Nephron (organoid): ENCODE results near the gene PLA2G7.

Source experiments
- H3K27ac Mint-ChIP-seq, 3 experiments: 2 replicates each; pipeline ENCODE4 v1.8.0; 2020; ENCODE audit warnings: mixed read lengths in 3 of 3, mild to moderate bottlenecking in 2 of 3, moderate library complexity in 1 of 3
- H3K27me3 Mint-ChIP-seq: 2 replicates; pipeline ENCODE4 v1.8.0; 2021; ENCODE audit warnings: low read depth, mild to moderate bottlenecking, moderate library complexity, mixed read lengths
- H3K36me3 Mint-ChIP-seq: 2 replicates; pipeline ENCODE4 v1.8.0; 2020; ENCODE audit warnings: low read depth, mixed read lengths
- H3K4me1 Mint-ChIP-seq: 2 replicates; pipeline ENCODE4 v1.8.0; 2020; ENCODE audit warnings: mixed read lengths
- H3K4me3 Mint-ChIP-seq, 3 experiments: 2 replicates each; pipeline ENCODE4 v1.8.0; 2020; ENCODE audit warnings: mild to moderate bottlenecking in 3 of 3, mixed read lengths in 3 of 3, moderate library complexity in 2 of 3
- H3K9me3 Mint-ChIP-seq: 2 replicates; pipeline ENCODE4 v1.8.0; 2020; ENCODE audit warnings: mixed read lengths
- CTCF ChIP-seq, 3 experiments: fragments of 200-600 bp; sonication (generic); IDR thresholded peaks; one replicate each; pipeline ENCODE4 v1.5.0; 2021; ENCODE audit warnings: antibody characterized with exemption in 3 of 3; ENCODE audit not compliant: unreplicated experiment in 3 of 3

The PLA2G7 gene

GRCh38 chr6:46688966-46689335 lies 46.2 kb downstream of the PLA2G7 start:
- H3K27me3 Mint-ChIP-seq: no peaks in the 10 kb centered on the region
- no peak for TF ChIP-seq CTCF (IDR thresholded peaks at IDR 0.05; ENCODE audit: unreplicated experiment in 3 of 3)

DNA sequence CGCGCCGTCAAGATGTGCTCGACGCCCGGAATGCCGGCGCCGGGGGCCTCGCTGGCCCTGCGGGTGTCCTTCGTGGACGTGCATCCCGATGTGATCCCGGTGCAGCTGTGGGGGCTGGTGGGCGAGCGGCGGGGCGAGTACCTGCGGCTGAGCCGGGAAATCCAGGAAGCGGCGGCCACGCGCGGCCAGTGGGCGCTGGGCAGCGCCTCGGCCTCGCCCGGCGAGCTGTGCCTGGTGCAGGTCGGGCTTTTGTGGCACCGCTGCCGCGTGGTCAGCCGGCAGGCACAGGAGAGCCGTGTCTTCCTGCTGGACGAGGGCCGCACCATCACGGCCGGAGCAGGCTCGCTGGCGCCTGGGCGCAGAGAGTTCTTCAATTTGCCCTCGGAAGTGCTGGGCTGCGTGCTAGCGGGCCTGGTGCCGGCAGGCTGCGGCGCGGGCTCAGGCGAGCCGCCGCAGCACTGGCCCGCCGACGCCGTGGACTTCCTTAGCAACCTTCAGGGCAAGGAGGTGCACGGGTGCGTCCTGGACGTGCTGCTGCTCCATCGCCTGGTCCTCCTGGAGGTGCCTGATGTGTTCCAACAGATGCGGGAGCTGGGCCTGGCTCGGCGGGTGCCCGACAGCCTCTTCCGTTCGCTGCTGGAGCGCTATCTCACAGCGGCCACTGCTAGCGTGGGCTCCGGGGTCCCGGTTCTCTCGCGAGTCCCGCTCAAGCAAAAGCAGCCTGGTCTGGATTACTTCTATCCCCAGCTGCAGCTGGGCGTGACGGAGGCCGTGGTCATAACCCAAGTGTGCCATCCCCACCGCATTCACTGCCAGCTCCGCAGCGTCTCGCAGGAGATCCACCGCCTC lies 46.8 kb downstream of the PLA2G7 start:
- H3K4me1 Mint-ChIP-seq: peaks cover 17% of the 10 kb centered on the region
- peaks cover 8% of the 10 kb centered on the region for H3K9me3 Mint-ChIP-seq
- H3K27me3 Mint-ChIP-seq: no peaks in the 10 kb centered on the region
- H3K4me3 Mint-ChIP-seq: no peak overlapping the region
- TF ChIP-seq CTCF (IDR thresholded peaks at IDR 0.05; ENCODE audit: unreplicated experiment in 3 of 3): no peak
- H3K27ac Mint-ChIP-seq: no peak overlapping the region
- H3K36me3 Mint-ChIP-seq: no peaks in the 10 kb centered on the region

More at GRCh38 chr6:46688966-46689335, 46.2 kb downstream of the PLA2G7 start:
- Mint-ChIP-seq H3K27ac (no peak overlapping the region), H3K9me3 (peaks cover 8% of the 10 kb centered on the region), H3K36me3 (no peaks in the 10 kb centered on the region), H3K4me1 (peaks cover 17% of the 10 kb centered on the region), H3K4me3 (no peak overlapping the region)

- Mint-ChIP-seq H3K27me3 (no peaks in the 10 kb centered on the region), H3K4me1 (peaks cover 17% of the 10 kb centered on the region), H3K9me3 (peaks cover 8% of the 10 kb centered on the region), H3K4me3 (no peak within 1 kb of the TSS), H3K36me3 (no peaks in the 10 kb centered on the region), H3K27ac (no peak within 1 kb of the TSS)
- TF ChIP-seq CTCF (IDR thresholded peaks at IDR 0.05; ENCODE audit: unreplicated experiment in 3 of 3): no peak
Observed at GRCh38 chr6:46687619-46688097, 47.5 kb downstream of the PLA2G7 start, which contains the start of gene TDRD6. TSS of gene TDRD6 (plus strand) at chr6:46687885. CDS start at chr6:46688129, 244 bp downstream.

DNA sequence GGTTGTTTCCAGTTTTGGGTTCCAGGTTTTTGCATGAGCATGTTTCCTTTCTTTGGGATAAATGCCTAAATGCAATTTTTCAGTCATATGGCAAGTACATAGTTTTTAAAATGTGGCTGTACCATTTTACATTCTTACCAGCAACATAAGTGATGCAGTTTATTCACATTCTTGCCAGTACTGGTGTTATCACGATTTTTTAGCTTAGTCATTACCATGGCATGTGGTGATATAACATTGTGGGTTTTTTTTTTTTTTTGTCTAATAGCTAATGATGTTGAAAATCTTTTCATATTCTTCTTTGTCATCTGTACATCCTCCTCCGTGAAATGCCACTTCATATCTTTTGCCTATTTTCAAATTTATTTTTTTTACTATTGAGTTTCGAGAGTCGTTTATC lies 50.4 kb downstream of the PLA2G7 start:
- TF ChIP-seq CTCF (IDR thresholded peaks at IDR 0.05; ENCODE audit: unreplicated experiment in 3 of 3): no peak
- Mint-ChIP-seq H3K9me3 (peaks cover 8% of the 10 kb centered on the region), H3K36me3 (no peaks in the 10 kb centered on the region), H3K4me3 (no peak overlapping the region), H3K27ac (no peak overlapping the region), H3K27me3 (no peaks in the 10 kb centered on the region), H3K4me1 (peaks cover 9% of the 10 kb centered on the region)

DNA sequence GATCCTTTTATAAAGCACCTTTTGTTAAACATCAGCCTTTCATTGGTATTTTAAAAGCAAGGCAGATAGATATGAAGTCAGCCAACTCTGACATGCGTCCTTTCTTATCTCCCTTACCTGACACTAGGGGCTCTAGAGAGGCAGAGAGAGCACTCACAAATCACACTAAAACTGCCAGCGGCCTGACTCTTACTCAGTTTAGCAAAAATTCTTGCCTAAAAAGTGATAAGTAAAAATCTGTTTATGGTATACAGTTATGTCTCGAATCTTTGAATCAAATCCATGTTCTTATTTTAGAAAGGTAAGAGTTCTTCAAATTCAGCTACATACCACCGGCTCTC lies 57.9 kb downstream of the PLA2G7 start:
- no peak overlapping the region for H3K27ac Mint-ChIP-seq
- H3K9me3 Mint-ChIP-seq: no peaks in the 10 kb centered on the region
- peak; percentile 40 to 50 (median 46) for TF ChIP-seq CTCF (IDR thresholded peaks at IDR 0.05; ENCODE audit: unreplicated experiment in 3 of 3)
- no peaks in the 10 kb centered on the region for H3K4me1 Mint-ChIP-seq
- no peaks in the 10 kb centered on the region for H3K27me3 Mint-ChIP-seq
- H3K4me3 Mint-ChIP-seq: no peak overlapping the region
- peaks cover 6% of the 10 kb centered on the region for H3K36me3 Mint-ChIP-seq
